Measurements from ENCODE around the gene WSCD2.

DNA sequence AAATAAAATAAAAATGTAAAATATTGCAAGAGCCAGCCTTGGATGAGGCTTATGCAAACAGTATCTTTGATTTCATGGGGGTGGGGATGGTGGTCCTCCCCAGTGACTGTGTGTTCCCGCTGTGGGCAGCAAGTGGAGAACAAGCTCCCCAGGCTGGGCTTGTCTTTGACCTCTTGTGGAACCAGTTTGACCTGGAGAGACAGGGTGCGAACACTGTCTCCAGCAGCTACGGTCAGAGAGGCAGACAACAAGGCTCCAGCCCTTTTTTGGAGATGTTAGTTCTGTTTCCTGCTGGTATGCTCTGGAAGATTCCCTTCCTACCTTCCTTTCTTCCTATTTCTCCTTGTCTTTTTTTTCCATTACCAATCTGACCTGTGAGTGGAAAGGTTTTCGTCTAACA is 21.8 kb upstream of the WSCD2 start:
- TF ChIP-seq, protein P1, sequence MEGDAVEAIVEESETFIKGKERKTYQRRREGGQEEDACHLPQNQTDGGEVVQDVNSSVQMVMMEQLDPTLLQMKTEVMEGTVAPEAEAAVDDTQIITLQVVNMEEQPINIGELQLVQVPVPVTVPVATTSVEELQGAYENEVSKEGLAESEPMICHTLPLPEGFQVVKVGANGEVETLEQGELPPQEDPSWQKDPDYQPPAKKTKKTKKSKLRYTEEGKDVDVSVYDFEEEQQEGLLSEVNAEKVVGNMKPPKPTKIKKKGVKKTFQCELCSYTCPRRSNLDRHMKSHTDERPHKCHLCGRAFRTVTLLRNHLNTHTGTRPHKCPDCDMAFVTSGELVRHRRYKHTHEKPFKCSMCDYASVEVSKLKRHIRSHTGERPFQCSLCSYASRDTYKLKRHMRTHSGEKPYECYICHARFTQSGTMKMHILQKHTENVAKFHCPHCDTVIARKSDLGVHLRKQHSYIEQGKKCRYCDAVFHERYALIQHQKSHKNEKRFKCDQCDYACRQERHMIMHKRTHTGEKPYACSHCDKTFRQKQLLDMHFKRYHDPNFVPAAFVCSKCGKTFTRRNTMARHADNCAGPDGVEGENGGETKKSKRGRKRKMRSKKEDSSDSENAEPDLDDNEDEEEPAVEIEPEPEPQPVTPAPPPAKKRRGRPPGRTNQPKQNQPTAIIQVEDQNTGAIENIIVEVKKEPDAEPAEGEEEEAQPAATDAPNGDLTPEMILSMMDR (optimal IDR thresholded peaks at IDR 0.05 in 1 of 3, IDR thresholded peaks at IDR 0.05 in 1 of 3, conservative IDR thresholded peaks at IDR 0.05 in 1 of 3; ENCODE audit: extremely low read depth in 1 of 3, insufficient read depth in 2 of 3, low read length in 3 of 3): no peak
- TF ChIP-seq EZH2 (IDR thresholded peaks at IDR 0.05; ENCODE audit: low read length): no peak
